Activated T-cell treated with anti-CD3 and anti-CD28 coated beads for 1 hour (primary cell): ENCODE data around the gene CMTR1.

ENCODE experiments used
- DNase-seq: peaks from one replicate; pipeline ENCODE4 v3.0.0-alpha.2; 2020; ENCODE audit warnings: low read depth

Gene CMTR1

GRCh38 chr6:37477656-37478435, 44.8 kb downstream of the CMTR1 start:
- DNase-seq = no peak

GRCh38 chr6:37478827-37479226, 45.8 kb downstream of the CMTR1 start:
- DNase-seq = no peak

GRCh38 chr6:37479266-37479854, 46.3 kb downstream of the CMTR1 start:
- no peak for DNase-seq

- no peak for DNase-seq
Observed at GRCh38 chr6:37480118-37480736, 47.2 kb downstream of the CMTR1 start.

- no peak for DNase-seq
Observed at GRCh38 chr6:37480951-37481534, 48.0 kb downstream of the CMTR1 start.

GRCh38 chr6:37481711-37482605, 48.9 kb downstream of the CMTR1 start:
- no peak for DNase-seq

- DNase-seq = no peak
Observed at GRCh38 chr6:37482606-37483251, 49.7 kb downstream of the CMTR1 start.

GRCh38 chr6:37483252-37483901, 50.4 kb downstream of the CMTR1 start:
- no peak for DNase-seq

GRCh38 chr6:37483917-37484785, 51.1 kb downstream of the CMTR1 start:
- peak; percentile 72 for DNase-seq

- DNase-seq = no peak
Observed at GRCh38 chr6:37484786-37485170, 51.8 kb downstream of the CMTR1 start.

- no peak for DNase-seq
Observed at GRCh38 chr6:37485291-37485702, 52.3 kb downstream of the CMTR1 start.

- no peak for DNase-seq
Observed at GRCh38 chr6:37486121-37486839, 53.3 kb downstream of the CMTR1 start.

GRCh38 chr6:37487591-37488380, 54.8 kb downstream of the CMTR1 start:
- no peak for DNase-seq

- DNase-seq = no peak
Observed at GRCh38 chr6:37488476-37488875, 55.5 kb downstream of the CMTR1 start.

GRCh38 chr6:37489697-37490336, 56.8 kb downstream of the CMTR1 start:
- no peak for DNase-seq

GRCh38 chr6:37490536-37491170, 57.6 kb downstream of the CMTR1 start:
- no peak for DNase-seq

- DNase-seq = no peak
Observed at GRCh38 chr6:37491171-37491829, 58.3 kb downstream of the CMTR1 start.
